Stomach (tissue), 4 donors: ENCODE results near the gene RNLS.

Experiments
- POLR2A ChIP-seq, 4 donors: fragments of 450-650 bp; IDR thresholded peaks; one replicate each; pipeline ENCODE4 v1.6.1; 2016; ENCODE audit warnings: antibody characterized with exemption in 4 of 4, control low read depth in 2 of 4, mild to moderate bottlenecking in 1 of 4, moderate library complexity in 1 of 4
- TF ChIP-seq, protein P1 (sequence below), 7 experiments: fragments of 450-650 bp in 4 of 7; fragments of 200-600 bp in 3 of 7; sonication (generic) in 3 of 7; IDR thresholded peaks; one replicate each; pipeline ENCODE4 v1.5.1; 2016 to 2019; ENCODE audit warnings: antibody characterized with exemption in 7 of 7, control low read depth in 2 of 7, mild to moderate bottlenecking in 1 of 7

DNA sequence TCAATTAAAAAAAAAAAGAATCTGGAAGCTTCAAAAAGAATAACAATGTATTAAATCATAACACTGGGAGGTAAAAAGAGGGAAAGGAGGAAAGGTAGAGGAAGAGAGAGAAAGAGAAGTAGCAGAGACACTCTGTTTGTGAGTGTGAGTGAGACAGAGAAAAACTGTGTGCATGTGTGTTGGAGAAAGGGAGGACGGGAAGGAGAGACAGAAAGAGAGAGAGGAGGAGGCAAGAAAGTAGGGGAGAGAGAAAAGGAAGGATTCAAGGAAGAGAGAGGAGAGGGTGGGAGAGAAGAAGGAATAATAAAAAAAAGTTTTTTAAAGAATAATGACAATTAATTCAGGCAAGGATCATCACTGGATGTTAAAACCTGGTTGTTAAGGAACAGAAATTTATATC is 77.9 kb downstream of the RNLS start:
- TF ChIP-seq, protein P1, sequence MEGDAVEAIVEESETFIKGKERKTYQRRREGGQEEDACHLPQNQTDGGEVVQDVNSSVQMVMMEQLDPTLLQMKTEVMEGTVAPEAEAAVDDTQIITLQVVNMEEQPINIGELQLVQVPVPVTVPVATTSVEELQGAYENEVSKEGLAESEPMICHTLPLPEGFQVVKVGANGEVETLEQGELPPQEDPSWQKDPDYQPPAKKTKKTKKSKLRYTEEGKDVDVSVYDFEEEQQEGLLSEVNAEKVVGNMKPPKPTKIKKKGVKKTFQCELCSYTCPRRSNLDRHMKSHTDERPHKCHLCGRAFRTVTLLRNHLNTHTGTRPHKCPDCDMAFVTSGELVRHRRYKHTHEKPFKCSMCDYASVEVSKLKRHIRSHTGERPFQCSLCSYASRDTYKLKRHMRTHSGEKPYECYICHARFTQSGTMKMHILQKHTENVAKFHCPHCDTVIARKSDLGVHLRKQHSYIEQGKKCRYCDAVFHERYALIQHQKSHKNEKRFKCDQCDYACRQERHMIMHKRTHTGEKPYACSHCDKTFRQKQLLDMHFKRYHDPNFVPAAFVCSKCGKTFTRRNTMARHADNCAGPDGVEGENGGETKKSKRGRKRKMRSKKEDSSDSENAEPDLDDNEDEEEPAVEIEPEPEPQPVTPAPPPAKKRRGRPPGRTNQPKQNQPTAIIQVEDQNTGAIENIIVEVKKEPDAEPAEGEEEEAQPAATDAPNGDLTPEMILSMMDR (IDR thresholded peaks at IDR 0.05) = no peak
- no peak for TF ChIP-seq POLR2A (IDR thresholded peaks at IDR 0.05)
